ENCODE measurements around the gene EPC2.

GRCh38 chr2:148746973-148747372 lies 102.4 kb downstream of the EPC2 start:
- TF ChIP-seq CTCF (IDR thresholded peaks at IDR 0.05; ENCODE audit: low read depth, low read length) (no peak), MAX (IDR thresholded peaks at IDR 0.05; ENCODE audit: low read depth, low read length) (no peak), POLR2A (IDR thresholded peaks at IDR 0.05; ENCODE audit: extremely low read depth, insufficient read length) (no peak), MYC (IDR thresholded peaks at IDR 0.05; ENCODE audit: low read depth, low read length) (no peak)
